ENCODE measurements around the gene GPR26.

DNA sequence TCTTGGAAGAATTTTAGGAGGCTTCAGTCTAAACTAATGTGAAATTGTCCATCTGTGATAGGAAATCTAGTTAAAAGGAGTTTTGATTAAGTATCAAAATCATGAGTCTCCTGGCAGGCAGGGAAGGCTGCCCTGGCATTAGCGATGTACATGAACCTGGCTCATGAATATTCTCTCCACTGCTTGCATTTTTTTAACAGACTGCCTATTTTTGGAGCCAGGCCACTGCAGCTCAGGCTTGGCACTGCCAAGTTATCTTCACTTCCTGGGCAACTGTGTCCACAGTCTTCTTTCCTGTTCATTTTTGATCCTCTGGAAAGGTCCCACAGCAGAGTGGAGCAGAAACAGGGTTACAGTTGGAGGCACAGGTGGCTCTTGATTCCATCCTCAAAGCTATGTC, 7.0 kb downstream of the GPR26 start:
- no peak for TF ChIP-seq CTCF (IDR thresholded peaks at IDR 0.05 in 4 of 5, conservative IDR thresholded peaks at IDR 0.05 in 1 of 5)
- no peak for TF ChIP-seq POLR2A (IDR thresholded peaks at IDR 0.05)

Measured in gastrocnemius medialis (tissue), 4 donors.